Mesothelial cell of epicardium (in vitro differentiated cells): Measurements from ENCODE around the gene RANBP9. TPM values are rescaled to one million over a fixed set of nuclear protein-coding genes. Genes with fewer than 3 reads are reported as not detected.

Experiments used
- DNase-seq, 2 experiments: peaks; one replicate each; pipeline ENCODE4 v3.0.0; 2021; ENCODE audit warnings: low spot score in 2 of 2; ENCODE audit not compliant: unreplicated experiment in 2 of 2
- H3K27ac Mint-ChIP-seq: 2 replicates; pipeline ENCODE4 v1.8.0; 2021; ENCODE audit warnings: mixed read lengths
- H3K27me3 Mint-ChIP-seq: 2 replicates; pipeline ENCODE4 v1.8.0; 2021; ENCODE audit warnings: low read depth, mixed read lengths
- H3K36me3 Mint-ChIP-seq: 2 replicates; pipeline ENCODE4 v1.8.0; 2021; ENCODE audit warnings: mixed read lengths
- H3K4me1 Mint-ChIP-seq: 2 replicates; pipeline ENCODE4 v1.8.0; 2021; ENCODE audit warnings: mixed read lengths
- H3K4me3 Mint-ChIP-seq: 2 replicates; pipeline ENCODE4 v1.8.0; 2021; ENCODE audit warnings: mild to moderate bottlenecking, moderate library complexity, mixed read lengths
- H3K9me3 Mint-ChIP-seq: 2 replicates; pipeline ENCODE4 v1.8.0; 2021; ENCODE audit warnings: mixed read lengths
- total RNA-seq: library from RNA; stranded (reverse); gene quantifications from 3 replicates; pipeline ENCODE4 v1.2.1, GENCODE V29; 2021
- TF ChIP-seq, protein P1 (sequence below): fragments of 200-600 bp; sonication (generic); IDR thresholded peaks from one replicate; pipeline ENCODE4 v1.5.0; 2021; ENCODE audit warnings: antibody characterized with exemption; ENCODE audit not compliant: unreplicated experiment

Gene RANBP9
- total RNA-seq, 1 donor from 2014 or later: 46.9 TPM

DNA sequence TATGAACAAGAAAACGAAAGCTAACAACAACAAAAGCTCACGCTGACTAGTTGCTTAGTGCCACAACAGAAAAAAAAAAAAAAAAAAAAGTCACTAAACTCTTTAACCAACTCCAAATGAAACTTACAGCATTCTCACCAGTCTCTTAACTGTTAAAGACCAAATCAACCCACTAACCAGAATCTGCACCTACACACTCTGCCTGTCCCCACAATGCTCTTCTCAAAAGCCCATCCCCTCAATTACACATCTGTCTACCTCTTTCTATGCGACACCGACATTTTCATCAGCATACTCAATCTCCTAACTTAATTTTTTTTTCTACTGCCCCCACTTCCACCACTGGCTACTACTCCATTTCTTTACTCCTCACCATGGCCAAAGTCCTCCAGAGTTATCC is 62.2 kb downstream of the RANBP9 start:
- Mint-ChIP-seq H3K27ac (peak overlapping the region; percentile 8), H3K4me1 (peaks cover 6% of the 10 kb centered on the region), H3K27me3 (no peaks in the 10 kb centered on the region), H3K36me3 (peaks cover 8% of the 10 kb centered on the region), H3K9me3 (no peaks in the 10 kb centered on the region), H3K4me3 (no peak overlapping the region)
- TF ChIP-seq, protein P1, sequence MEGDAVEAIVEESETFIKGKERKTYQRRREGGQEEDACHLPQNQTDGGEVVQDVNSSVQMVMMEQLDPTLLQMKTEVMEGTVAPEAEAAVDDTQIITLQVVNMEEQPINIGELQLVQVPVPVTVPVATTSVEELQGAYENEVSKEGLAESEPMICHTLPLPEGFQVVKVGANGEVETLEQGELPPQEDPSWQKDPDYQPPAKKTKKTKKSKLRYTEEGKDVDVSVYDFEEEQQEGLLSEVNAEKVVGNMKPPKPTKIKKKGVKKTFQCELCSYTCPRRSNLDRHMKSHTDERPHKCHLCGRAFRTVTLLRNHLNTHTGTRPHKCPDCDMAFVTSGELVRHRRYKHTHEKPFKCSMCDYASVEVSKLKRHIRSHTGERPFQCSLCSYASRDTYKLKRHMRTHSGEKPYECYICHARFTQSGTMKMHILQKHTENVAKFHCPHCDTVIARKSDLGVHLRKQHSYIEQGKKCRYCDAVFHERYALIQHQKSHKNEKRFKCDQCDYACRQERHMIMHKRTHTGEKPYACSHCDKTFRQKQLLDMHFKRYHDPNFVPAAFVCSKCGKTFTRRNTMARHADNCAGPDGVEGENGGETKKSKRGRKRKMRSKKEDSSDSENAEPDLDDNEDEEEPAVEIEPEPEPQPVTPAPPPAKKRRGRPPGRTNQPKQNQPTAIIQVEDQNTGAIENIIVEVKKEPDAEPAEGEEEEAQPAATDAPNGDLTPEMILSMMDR: no peak
- DNase-seq: no peak

GRCh38 chr6:13648850-13649249 is 62.8 kb downstream of the RANBP9 start:
- Mint-ChIP-seq H3K27me3 (no peaks in the 10 kb centered on the region), H3K36me3 (peaks cover 8% of the 10 kb centered on the region), H3K9me3 (no peaks in the 10 kb centered on the region), H3K4me3 (no peak overlapping the region), H3K4me1 (peaks cover 6% of the 10 kb centered on the region), H3K27ac (no peak overlapping the region)
- TF ChIP-seq, protein P1: no peak
- no peak for DNase-seq

DNA sequence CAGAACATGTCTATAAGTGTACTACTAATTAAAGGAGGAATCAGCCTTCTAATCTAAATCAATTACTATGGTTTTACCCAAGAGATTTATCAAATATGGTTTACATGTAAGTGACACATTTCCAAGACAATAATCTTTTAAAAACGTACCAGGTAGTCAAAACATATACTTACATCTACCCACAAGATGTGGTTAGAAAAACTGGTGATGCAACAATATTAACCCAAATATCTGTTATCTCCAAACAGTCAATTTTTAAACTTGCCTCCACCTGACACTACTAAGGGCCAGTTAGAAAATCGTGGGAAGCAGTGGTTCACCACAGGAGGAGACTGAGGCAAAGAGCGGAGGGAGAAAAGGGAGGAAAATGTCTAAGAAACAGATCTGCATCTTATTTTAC is 68.5 kb downstream of the RANBP9 start:
- Mint-ChIP-seq H3K27me3 (no peaks in the 10 kb centered on the region), H3K27ac (no peak overlapping the region), H3K4me1 (peaks cover 2% of the 10 kb centered on the region), H3K9me3 (no peaks in the 10 kb centered on the region), H3K36me3 (peaks cover 19% of the 10 kb centered on the region), H3K4me3 (no peak overlapping the region)
- DNase-seq: no peak
- TF ChIP-seq, protein P1: no peak

GRCh38 chr6:13641315-13641714 is 70.3 kb downstream of the RANBP9 start:
- TF ChIP-seq, protein P1: no peak
- Mint-ChIP-seq H3K9me3 (no peaks in the 10 kb centered on the region), H3K27ac (no peak overlapping the region), H3K4me1 (no peaks in the 10 kb centered on the region), H3K27me3 (no peaks in the 10 kb centered on the region), H3K36me3 (peaks cover 30% of the 10 kb centered on the region), H3K4me3 (no peak overlapping the region)
- DNase-seq: no peak

- H3K27me3 Mint-ChIP-seq: no peaks in the 10 kb centered on the region
- no peak overlapping the region for H3K4me3 Mint-ChIP-seq
- no peak overlapping the region for H3K27ac Mint-ChIP-seq
- H3K36me3 Mint-ChIP-seq: peaks cover 31% of the 10 kb centered on the region
- DNase-seq: no peak
- H3K4me1 Mint-ChIP-seq: no peaks in the 10 kb centered on the region
- TF ChIP-seq, protein P1: no peak
- no peaks in the 10 kb centered on the region for H3K9me3 Mint-ChIP-seq
Observed at GRCh38 chr6:13638626-13639025, 73.0 kb downstream of the RANBP9 start.

DNA sequence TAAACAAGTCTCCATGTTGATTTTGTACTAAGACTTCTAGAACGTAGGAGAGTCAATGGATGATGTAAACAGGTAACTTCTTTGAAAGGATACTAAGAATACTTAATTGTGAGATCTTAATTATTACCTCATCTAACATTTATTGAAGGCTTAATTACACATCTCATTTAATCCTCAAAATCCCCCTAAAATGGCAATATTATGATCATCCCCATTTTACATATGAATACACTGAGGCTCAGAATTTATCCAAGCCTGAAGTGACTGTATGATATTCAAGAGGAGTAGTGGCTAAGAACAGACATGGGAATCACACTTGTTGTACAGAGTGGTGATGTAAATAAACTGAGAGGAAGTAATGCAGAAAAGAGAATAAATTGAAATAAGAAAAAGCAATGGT is 73.6 kb downstream of the RANBP9 start:
- TF ChIP-seq, protein P1: no peak
- Mint-ChIP-seq H3K27ac (no peak overlapping the region), H3K4me3 (no peak overlapping the region), H3K4me1 (no peaks in the 10 kb centered on the region), H3K9me3 (no peaks in the 10 kb centered on the region), H3K36me3 (peaks cover 26% of the 10 kb centered on the region), H3K27me3 (no peaks in the 10 kb centered on the region)
- no peak for DNase-seq
